DLD1 (cell line): ENCODE results near the gene NOS3.

Source experiments
- in situ Hi-C: cut with HindIII; loops from 2 replicates; pipeline ENCODE4 v1.10.0; 2017; ENCODE audit warnings: low sequenced_read_pairs

The NOS3 gene

GRCh38 chr7:150963707-150964559 is 26.9 kb upstream of the NOS3 start:
- in situ Hi-C loops: no loop called here

GRCh38 chr7:150964593-150965111 is 26.2 kb upstream of the NOS3 start:
- in situ Hi-C loops: no loop called here

- in situ Hi-C loops: no loop called here
Measured at GRCh38 chr7:150965273-150965830, 25.5 kb upstream of the NOS3 start.

DNA sequence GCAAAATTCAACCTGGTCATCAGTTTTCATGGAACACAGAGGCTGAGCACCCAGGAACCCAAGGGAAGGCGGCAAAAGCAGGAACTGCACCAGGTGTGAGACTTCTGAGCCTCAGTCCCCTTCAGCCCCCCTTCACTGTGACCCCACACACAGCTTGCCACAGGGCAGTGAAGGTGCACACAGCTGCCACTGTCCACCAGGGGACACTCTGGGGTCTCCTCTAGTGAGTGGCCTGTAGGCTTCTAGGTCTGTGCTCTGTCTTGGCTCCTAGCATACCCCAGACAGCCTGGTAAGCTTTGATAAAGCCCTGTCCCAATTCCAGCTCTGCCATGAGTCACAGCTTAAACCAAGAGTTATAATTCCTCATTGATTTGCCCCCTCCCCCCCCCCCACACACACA is 24.8 kb upstream of the NOS3 start:
- in situ Hi-C loops: no loop called here

GRCh38 chr7:150967349-150967748 is 23.5 kb upstream of the NOS3 start:
- in situ Hi-C loops: no loop called here

- in situ Hi-C loops: no loop called here
Measured at GRCh38 chr7:150968056-150968733, 22.6 kb upstream of the NOS3 start.

DNA sequence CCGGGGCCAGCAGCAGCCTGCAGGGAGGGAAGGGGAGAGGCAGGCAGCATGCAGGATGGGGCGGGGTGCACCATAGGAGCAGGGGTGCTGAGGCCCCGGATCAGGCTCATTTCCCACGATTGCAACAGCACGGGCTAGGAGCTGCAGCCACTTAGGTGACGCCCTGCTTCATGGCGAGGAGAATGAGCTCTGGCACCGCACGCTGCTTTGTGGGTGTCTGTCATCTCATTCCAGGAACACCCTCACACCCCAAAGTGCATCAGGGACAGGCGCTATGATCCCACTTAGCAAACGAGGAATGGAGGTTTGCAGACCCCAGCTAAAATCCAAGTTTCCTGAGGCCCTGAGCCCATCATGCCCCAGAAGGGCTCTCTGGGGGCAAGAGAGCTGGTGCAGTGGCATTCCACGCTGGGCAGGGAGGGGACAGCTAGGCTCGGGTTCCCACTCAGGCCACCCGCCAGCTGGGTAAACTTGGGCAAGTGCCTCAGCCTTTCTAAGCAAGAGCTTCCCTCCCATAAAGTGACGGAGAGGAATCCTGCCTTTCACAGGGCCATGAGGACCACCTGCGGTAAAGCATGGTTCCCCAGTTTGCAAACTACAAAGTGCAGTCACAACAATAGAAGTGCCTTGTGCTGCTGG is 22.0 kb upstream of the NOS3 start:
- in situ Hi-C loops: no loop called here

GRCh38 chr7:150969475-150969874 is 21.3 kb upstream of the NOS3 start:
- in situ Hi-C loops: no loop called here

DNA sequence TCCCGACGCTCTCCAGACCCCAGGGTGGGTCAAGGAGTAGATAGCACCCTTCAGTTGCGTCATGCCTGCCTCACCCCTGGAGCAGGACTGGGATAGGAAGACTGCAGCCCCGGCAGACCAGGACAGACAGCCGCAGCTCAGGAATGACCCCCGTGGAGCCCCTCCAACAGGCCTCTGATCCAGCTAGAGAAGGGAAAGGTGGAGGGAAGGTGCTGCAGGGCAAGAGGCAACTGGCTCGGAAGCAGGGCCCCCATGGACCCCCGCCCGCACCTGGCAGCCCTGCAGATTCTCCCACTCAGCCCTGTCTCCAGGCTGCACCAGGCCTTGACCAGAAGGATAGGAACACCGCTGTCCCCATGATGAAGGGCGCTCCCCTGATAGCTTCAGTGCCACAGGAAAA is 20.4 kb upstream of the NOS3 start:
- in situ Hi-C loops: loop anchor here (5.0 kb wide), 1 partner anchor 43 kb away; no protein-coding TSS in a partner anchor

- in situ Hi-C loops: loop anchor here (5.0 kb wide), 1 partner anchor 44 kb away; no protein-coding TSS in a partner anchor
Measured at GRCh38 chr7:150971242-150972022, 19.4 kb upstream of the NOS3 start.

DNA sequence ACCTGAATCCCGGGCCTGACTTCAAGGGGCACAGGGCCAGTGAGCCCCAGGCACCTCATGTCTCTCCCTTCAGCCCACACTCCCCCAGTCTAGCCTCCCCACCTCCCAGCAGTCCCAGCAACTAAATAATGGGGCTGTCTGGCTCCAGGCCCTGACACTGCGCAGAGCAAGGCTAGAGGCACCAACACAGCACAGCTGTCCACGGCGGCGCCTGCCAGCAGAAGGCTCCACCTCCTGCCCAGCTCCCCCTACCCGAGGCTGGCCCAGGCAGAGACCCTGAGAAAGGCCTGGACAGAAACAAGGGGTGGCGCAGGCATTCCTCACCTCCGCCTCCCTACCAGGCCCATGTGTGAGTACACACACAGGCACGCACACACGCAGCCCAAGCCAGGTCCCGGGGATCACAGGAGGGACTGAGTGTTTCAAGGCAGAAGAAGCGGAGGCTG is 18.8 kb upstream of the NOS3 start:
- in situ Hi-C loops: loop anchor here (5.0 kb wide), 1 partner anchor 45 kb away; no protein-coding TSS in a partner anchor

DNA sequence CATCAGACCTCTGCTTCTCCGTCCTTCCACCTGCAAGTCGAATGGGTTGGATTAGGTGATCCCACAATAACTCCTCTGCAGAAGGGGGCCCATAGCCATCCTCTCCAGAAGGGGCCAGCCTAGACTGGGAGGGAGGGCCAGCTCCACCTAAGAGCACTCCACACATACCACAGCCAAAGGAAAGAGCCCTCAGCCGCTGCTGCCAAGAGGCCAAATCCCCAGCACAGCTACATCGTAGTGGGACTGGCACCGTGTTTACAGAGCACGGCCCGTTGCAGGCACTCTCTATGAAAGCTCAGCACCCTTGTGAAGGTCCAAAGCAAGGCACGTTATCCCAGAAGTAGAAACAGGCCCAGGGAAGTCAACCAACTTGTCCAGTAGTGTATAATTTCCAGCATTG is 18.1 kb upstream of the NOS3 start:
- in situ Hi-C loops: loop anchor here (5.0 kb wide), 1 partner anchor 45 kb away; no protein-coding TSS in a partner anchor

- in situ Hi-C loops: loop anchor here (5.0 kb wide), 1 partner anchor 47 kb away; no protein-coding TSS in a partner anchor
Measured at GRCh38 chr7:150973571-150974451, 17.0 kb upstream of the NOS3 start.

- in situ Hi-C loops: loop anchor here (5.0 kb wide), 1 partner anchor 47 kb away; no protein-coding TSS in a partner anchor
Measured at GRCh38 chr7:150974468-150975391, 16.1 kb upstream of the NOS3 start.

DNA sequence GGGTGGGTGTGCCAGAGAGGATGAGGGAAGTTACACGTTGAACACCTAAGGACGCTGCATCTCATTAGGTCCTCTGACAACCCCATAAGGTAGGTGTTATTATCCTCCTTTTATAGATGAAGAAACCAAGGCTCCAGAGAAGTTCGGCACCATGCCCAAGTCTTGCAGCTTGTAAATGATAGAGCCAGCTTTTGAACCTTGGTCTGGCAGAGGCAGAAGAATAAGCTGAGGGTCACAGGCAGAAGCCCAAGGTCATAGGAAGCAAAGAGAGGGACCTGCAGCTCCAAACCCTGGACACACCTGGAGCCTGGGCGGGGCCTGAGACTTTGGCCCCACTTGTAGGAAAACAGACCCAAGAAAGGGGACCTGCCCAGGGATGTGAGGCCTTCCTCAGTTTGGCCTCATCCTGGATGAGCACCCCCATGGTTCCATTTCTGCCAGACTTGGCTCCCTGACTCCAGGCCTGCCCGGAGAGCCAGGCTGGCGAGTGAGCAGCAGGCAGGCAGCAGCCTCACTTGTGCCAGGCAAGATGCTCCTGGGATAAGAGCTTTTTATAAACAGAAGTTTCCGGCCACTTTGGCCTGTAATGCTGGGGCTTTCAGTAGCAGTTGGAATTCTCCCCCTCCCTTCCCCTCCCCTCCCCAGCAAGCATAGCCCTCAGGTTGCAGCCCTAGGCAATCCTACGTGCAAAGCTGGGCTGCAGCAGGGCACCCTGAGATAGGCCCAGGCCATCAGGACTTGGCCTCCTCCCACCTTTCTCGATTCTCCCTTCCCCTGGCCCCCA is 15.1 kb upstream of the NOS3 start:
- in situ Hi-C loops: no loop called here

- in situ Hi-C loops: no loop called here
Measured at GRCh38 chr7:150976529-150977381, 14.1 kb upstream of the NOS3 start.
